IMR-90 (cell line): Measurements from ENCODE around the gene CPB2. TPM values are rescaled to one million over a fixed set of nuclear protein-coding genes. Genes with fewer than 3 reads are reported as not detected.

Experiments
- ATAC-seq: fragments of 200-7000 bp; cut with Tn5 transposase; 2 replicates; pipeline ENCODE4 v1.9.1; 2020; ENCODE audit warnings: low read depth, mild to moderate bottlenecking, moderate library complexity
- BruUV-seq: library from RNA; stranded (reverse); fragments of 400-500 nt; replicated peaks from 2 replicates; lab custom pipeline; 2021; lab: Mats Ljungman, UMichigan
- CTCF ChIA-PET: fragments of 300-600 bp; formaldehyde crosslinking; extraction: SDS; loops from one replicate; lab custom pipeline; 2021; ENCODE audit warnings: antibody characterized with exemption; lab: Yijun Ruan, JAX
- POLR2A ChIA-PET: fragments of 300-600 bp; sonication (Branson Sonifier 250); formaldehyde crosslinking; loops from one replicate; lab custom pipeline; 2022; ENCODE audit warnings: antibody characterized with exemption; ENCODE audit not compliant: unreplicated experiment; lab: Charles Lee
- DNase-seq: peaks from one replicate; pipeline ENCODE4 v3.0.0; 2013
- H2AFZ ChIP-seq: replicated peaks from 2 replicates; pipeline ENCODE3; 2013; ENCODE audit warnings: low read length, mild to moderate bottlenecking; ENCODE audit not compliant: poor library complexity
- H2AK5ac ChIP-seq: 2 replicates; pipeline ENCODE4 v1.6.1; 2013; ENCODE audit warnings: low read depth, low read length, inconsistent platforms
- H2AK9ac ChIP-seq: replicated peaks from 2 replicates; pipeline ENCODE3; 2013; ENCODE audit warnings: mild to moderate bottlenecking, low read depth, low read length, moderate library complexity; ENCODE audit not compliant: poor library complexity
- H2BK120ac ChIP-seq: 2 replicates; pipeline ENCODE4 v1.6.1; 2013; ENCODE audit warnings: low read depth, low read length, inconsistent platforms
- H2BK15ac ChIP-seq: 3 replicates; pipeline ENCODE4 v1.6.1; 2013; ENCODE audit warnings: low read depth, low read length, inconsistent platforms
- H2BK20ac ChIP-seq: 2 replicates; pipeline ENCODE4 v1.6.1; 2013; ENCODE audit warnings: low read depth, mild to moderate bottlenecking, inconsistent platforms, low read length, moderate library complexity
- H2BK5ac ChIP-seq: 2 replicates; pipeline ENCODE4 v1.6.1; 2013; ENCODE audit warnings: mild to moderate bottlenecking, low read depth, low read length, inconsistent platforms; ENCODE audit not compliant: poor library complexity, severe bottlenecking
- H3K14ac ChIP-seq: replicated peaks from 2 replicates; pipeline ENCODE4 v1.6.1; 2013; ENCODE audit warnings: low read depth, low read length, inconsistent platforms
- H3K18ac ChIP-seq: 2 replicates; pipeline ENCODE4 v1.6.1; 2013; ENCODE audit warnings: low read depth, low read length, control low read depth
- H3K23ac ChIP-seq: 2 replicates; pipeline ENCODE4 v1.6.1; 2013; ENCODE audit warnings: low read depth, low read length, inconsistent platforms
- H3K27ac ChIP-seq: 2 replicates; pipeline ENCODE4 v1.5.1; 2013; ENCODE audit warnings: mild to moderate bottlenecking, control low read depth, low read length; ENCODE audit not compliant: insufficient read depth
- H3K27me3 ChIP-seq: 2 replicates; pipeline ENCODE4 v1.6.1; 2013; ENCODE audit warnings: low read length; ENCODE audit not compliant: control insufficient read depth, insufficient read depth
- H3K36me3 ChIP-seq: 2 replicates; pipeline ENCODE4 v1.6.1; 2013; ENCODE audit warnings: low read length, mixed read lengths; ENCODE audit not compliant: control insufficient read depth, insufficient read depth
- H3K4ac ChIP-seq: 2 replicates; pipeline ENCODE4 v1.6.1; 2013; ENCODE audit warnings: low read depth, low read length, inconsistent platforms
- H3K4me1 ChIP-seq: 2 replicates; pipeline ENCODE4 v1.6.1; 2013; ENCODE audit warnings: low read length, mixed read lengths; ENCODE audit not compliant: control insufficient read depth, insufficient read depth
- H3K4me2 ChIP-seq: 2 replicates; pipeline ENCODE4 v1.6.1; 2013; ENCODE audit warnings: low read depth, mild to moderate bottlenecking, control low read depth, low read length, moderate library complexity
- H3K4me3 ChIP-seq: 2 replicates; pipeline ENCODE4 v1.5.1; 2013; ENCODE audit warnings: low read depth, mild to moderate bottlenecking, control low read depth, low read length, moderate library complexity; ENCODE audit not compliant: insufficient read depth
- H3K56ac ChIP-seq: 2 replicates; pipeline ENCODE4 v1.6.1; 2013; ENCODE audit warnings: low read length, inconsistent platforms; ENCODE audit not compliant: insufficient read depth; ENCODE audit errors: extremely low read depth
- H3K79me1 ChIP-seq, 2 experiments: 2 replicates each; pipeline ENCODE4 v1.6.1; 2013; ENCODE audit warnings: low read length in 2 of 2, inconsistent platforms in 1 of 2, low read depth in 1 of 2
- H3K9ac ChIP-seq: 2 replicates; pipeline ENCODE4 v1.6.1; 2013; ENCODE audit warnings: low read depth, low read length, control low read depth
- H3K9me1 ChIP-seq: 2 replicates; pipeline ENCODE4 v1.6.1; 2013; ENCODE audit warnings: low read length, inconsistent platforms; ENCODE audit not compliant: insufficient read depth
- H3K9me3 ChIP-seq: 2 replicates; pipeline ENCODE4 v1.6.1; 2013; ENCODE audit warnings: low read length; ENCODE audit not compliant: control insufficient read depth, insufficient read depth
- H4K20me1 ChIP-seq: 2 replicates; pipeline ENCODE4 v1.6.1; 2013; ENCODE audit warnings: low read length, inconsistent platforms; ENCODE audit not compliant: insufficient read depth
- H4K5ac ChIP-seq: 2 replicates; pipeline ENCODE4 v1.6.1; 2013; ENCODE audit warnings: mild to moderate bottlenecking, low read depth, low read length, control low read depth
- H4K8ac ChIP-seq, 2 experiments: 2 replicates each; pipeline ENCODE4 v1.6.1; 2013; ENCODE audit warnings: low read depth in 2 of 2, low read length in 2 of 2, control low read depth in 1 of 2, inconsistent platforms in 1 of 2
- H4K91ac ChIP-seq: 2 replicates; pipeline ENCODE4 v1.6.1; 2013; ENCODE audit warnings: low read depth, low read length, inconsistent platforms; ENCODE audit not compliant: insufficient read depth
- BHLHE40 ChIP-seq: fragments of 150-350 bp; IDR thresholded peaks from 2 replicates; pipeline ENCODE4 v1.6.1; 2016; ENCODE audit warnings: mild to moderate bottlenecking, low read depth, low read length
- CEBPB ChIP-seq: IDR thresholded peaks from 2 replicates; pipeline ENCODE4 v1.6.1; 2012; ENCODE audit warnings: low read depth, low read length, improper control_type of control experiment
- CHD1 ChIP-seq: IDR thresholded peaks from 2 replicates; pipeline ENCODE4 v1.6.1; 2012; ENCODE audit warnings: low read depth, low read length, improper control_type of control experiment
- CTCF ChIP-seq: conservative IDR thresholded peaks from 2 replicates; pipeline ENCODE4 v1.5.1; 2012; ENCODE audit warnings: mild to moderate bottlenecking, low read depth, low read length, improper control_type of control experiment
- MXI1 ChIP-seq: IDR thresholded peaks from 2 replicates; pipeline ENCODE4 v1.6.1; 2012; ENCODE audit warnings: low read depth, mild to moderate bottlenecking, low read length, moderate library complexity, borderline replicate concordance
- RAD21 ChIP-seq: IDR thresholded peaks from 2 replicates; pipeline ENCODE4 v1.6.1; 2012; ENCODE audit warnings: low read length, improper control_type of control experiment
- RCOR1 ChIP-seq: IDR thresholded peaks from 2 replicates; pipeline ENCODE4 v1.6.1; 2012; ENCODE audit warnings: mild to moderate bottlenecking, low read length, improper control_type of control experiment; ENCODE audit not compliant: insufficient replicate concordance
- SMC3 ChIP-seq: fragments of 150-350 bp; IDR thresholded peaks from 2 replicates; pipeline ENCODE4 v1.6.1; 2016; ENCODE audit warnings: low read depth, mild to moderate bottlenecking, antibody characterized with exemption, low read length, moderate library complexity
- USF2 ChIP-seq: fragments of 150-350 bp; IDR thresholded peaks from 2 replicates; pipeline ENCODE4 v1.6.1; 2017; ENCODE audit warnings: mild to moderate bottlenecking, antibody characterized with exemption, low read length, low read depth
- WGBS, 2 experiments: methylation state at CpG; one replicate each; pipeline versions ENCODE4 v1.1.5 to v1.1.7; 2013; ENCODE audit warnings: missing lambda C conversion rate in 2 of 2; ENCODE audit not compliant: insufficient read length in 1 of 2; ENCODE audit errors: extremely low coverage in 2 of 2; 5-methylcytosine and 5-hydroxymethylcytosine counted together
- dilution Hi-C: fragments of 300-500 bp; cut with HindIII; formaldehyde crosslinking; loops from one replicate; pipeline ENCODE4 v1.14.3; 2018; ENCODE audit warnings: low sequenced_read_pairs; ENCODE audit not compliant: unreplicated experiment
- in situ Hi-C: fragments of 300-500 bp; cut with MboI; formaldehyde crosslinking; loops from 3 replicates; pipeline ENCODE4 v1.14.3; 2019; ENCODE audit warnings: low sequenced_read_pairs, inconsistent platforms, mixed read lengths
- intact Hi-C: fragments of 100-400 bp; cut with micrococcal nuclease; formaldehyde crosslinking; loops from 2 replicates; pipeline ENCODE4 v1.10.0; 2022
- polyA plus RNA-seq, 3 experiments: library from polyadenylated mRNA; depleted of rRNA; stranded (reverse); fragments of >200 nt; gene quantifications; 2 replicates each; pipeline ENCODE4 v1.2.3, GENCODE V29; 2012; ENCODE audit warnings: low replicate concordance in 1 of 3
- total RNA-seq: library from RNA; depleted of rRNA; stranded (reverse); fragments of >200 nt; gene quantifications from 2 replicates; pipeline ENCODE4 v1.2.3, GENCODE V29; 2012

CPB2 gene
- total and polyA plus RNA-seq, 2 of the 4 experiments (the other 2 are of a cell fraction): not detected

GRCh38 chr13:46145135-46145534 is 40.3 kb upstream of the CPB2 start:
- H2BK15ac ChIP-seq: no peak overlapping the region
- no peaks in the 10 kb centered on the region for H4K20me1 ChIP-seq
- dilution Hi-C loops (no loop called here), in situ Hi-C loops (no loop called here), intact Hi-C loops (no loop called here)
- H2BK20ac ChIP-seq: no peak overlapping the region
- no peak overlapping the region for H3K14ac ChIP-seq
- ChIA-PET CTCF (interaction anchor here (2.0 kb wide), 1 partner anchor 15 kb away, joined by 5 read pairs; no protein-coding TSS in a partner anchor), POLR2A (no interaction called here)
- H3K18ac ChIP-seq: no peak overlapping the region
- H3K4ac ChIP-seq: no peak overlapping the region
- H2AFZ ChIP-seq: no peak overlapping the region
- H3K4me2 ChIP-seq: no peak overlapping the region
- H3K9me1 ChIP-seq: no peaks in the 10 kb centered on the region
- no peaks in the 10 kb centered on the region for H3K4me1 ChIP-seq
- H4K91ac ChIP-seq: no peak overlapping the region
- H2AK5ac ChIP-seq: no peak overlapping the region
- H3K9ac ChIP-seq: no peak overlapping the region
- TF ChIP-seq BHLHE40: no peak
- no peak for TF ChIP-seq CEBPB
- no peak for TF ChIP-seq MXI1
- TF ChIP-seq CHD1: no peak
- no peak for TF ChIP-seq RCOR1
- TF ChIP-seq SMC3: no peak
- TF ChIP-seq RAD21: no peak
- TF ChIP-seq USF2: no peak
- no peak for TF ChIP-seq CTCF
- no peaks in the 10 kb centered on the region for H3K79me1 ChIP-seq
- H3K27ac ChIP-seq: no peak overlapping the region
- no TSS peak for BruUV-seq
- no peak overlapping the region for H4K8ac ChIP-seq
- whole genome bisulfite sequencing, 2 experiments: 80% methylated on average over 2 of the region's 4 CpGs; no CpG with 5 or more reads in 1 of the 2 experiments
- H2BK5ac ChIP-seq: no peak overlapping the region
- no peaks in the 10 kb centered on the region for H3K36me3 ChIP-seq
- no peaks in the 10 kb centered on the region; the same call in none of the 2 replicates for H3K27me3 ChIP-seq
- H3K56ac ChIP-seq: no peak overlapping the region
- H3K23ac ChIP-seq: no peak overlapping the region
- H2AK9ac ChIP-seq: no peak overlapping the region
- ATAC-seq (no peak), DNase-seq (no peak)
- no peak overlapping the region for H4K5ac ChIP-seq
- no peak overlapping the region for H2BK120ac ChIP-seq
- no peaks in the 10 kb centered on the region for H3K9me3 ChIP-seq
- H3K4me3 ChIP-seq: no peak overlapping the region
